GM11168 (cell line): ENCODE results near the gene POMT2.

Source experiments
- in situ Hi-C: fragments of 300-500 bp; cut with MboI; formaldehyde crosslinking; loops from one replicate; pipeline ENCODE4 v1.12.0; 2022; ENCODE audit warnings: low sequenced_read_pairs; ENCODE audit not compliant: unreplicated experiment

POMT2 gene

GRCh38 chr14:77248666-77249065 is 72.0 kb downstream of the POMT2 start:
- in situ Hi-C loops: no loop called here

GRCh38 chr14:77246784-77247183 is 73.9 kb downstream of the POMT2 start:
- in situ Hi-C loops: no loop called here

- in situ Hi-C loops: no loop called here
Measured at GRCh38 chr14:77245820-77246219, 74.9 kb downstream of the POMT2 start.

- in situ Hi-C loops: no loop called here
Measured at GRCh38 chr14:77243853-77244252, 76.8 kb downstream of the POMT2 start.

- in situ Hi-C loops: no loop called here
Measured at GRCh38 chr14:77242752-77243151, 77.9 kb downstream of the POMT2 start.

GRCh38 chr14:77241955-77242354 is 78.7 kb downstream of the POMT2 start:
- in situ Hi-C loops: no loop called here

- in situ Hi-C loops: no loop called here
Measured at GRCh38 chr14:77240336-77240915, 80.3 kb downstream of the POMT2 start.

- in situ Hi-C loops: no loop called here
Measured at GRCh38 chr14:77239412-77239811, 81.3 kb downstream of the POMT2 start.

- in situ Hi-C loops: no loop called here
Measured at GRCh38 chr14:77238996-77239395, 81.7 kb downstream of the POMT2 start.

GRCh38 chr14:77238356-77238755 is 82.3 kb downstream of the POMT2 start:
- in situ Hi-C loops: no loop called here

- in situ Hi-C loops: no loop called here
Measured at GRCh38 chr14:77236814-77237213, 83.9 kb downstream of the POMT2 start.

- in situ Hi-C loops: no loop called here
Measured at GRCh38 chr14:77231721-77232120, 89.0 kb downstream of the POMT2 start.

- in situ Hi-C loops: no loop called here
Measured at GRCh38 chr14:77230914-77231313, 89.8 kb downstream of the POMT2 start.

- in situ Hi-C loops: no loop called here
Measured at GRCh38 chr14:77228056-77228455, 92.6 kb downstream of the POMT2 start.

GRCh38 chr14:77225892-77226557 is 94.7 kb downstream of the POMT2 start:
- in situ Hi-C loops: no loop called here

- in situ Hi-C loops: no loop called here
Measured at GRCh38 chr14:77225254-77225653, 95.4 kb downstream of the POMT2 start.
